ENCODE measurements around the gene ASCL5. TPM values are rescaled to one million over a fixed set of nuclear protein-coding genes. Genes with fewer than 3 reads are reported as not detected.

ASCL5 gene
- total RNA-seq, 1 donor from 2014 or later, result 0.29 TPM

DNA sequence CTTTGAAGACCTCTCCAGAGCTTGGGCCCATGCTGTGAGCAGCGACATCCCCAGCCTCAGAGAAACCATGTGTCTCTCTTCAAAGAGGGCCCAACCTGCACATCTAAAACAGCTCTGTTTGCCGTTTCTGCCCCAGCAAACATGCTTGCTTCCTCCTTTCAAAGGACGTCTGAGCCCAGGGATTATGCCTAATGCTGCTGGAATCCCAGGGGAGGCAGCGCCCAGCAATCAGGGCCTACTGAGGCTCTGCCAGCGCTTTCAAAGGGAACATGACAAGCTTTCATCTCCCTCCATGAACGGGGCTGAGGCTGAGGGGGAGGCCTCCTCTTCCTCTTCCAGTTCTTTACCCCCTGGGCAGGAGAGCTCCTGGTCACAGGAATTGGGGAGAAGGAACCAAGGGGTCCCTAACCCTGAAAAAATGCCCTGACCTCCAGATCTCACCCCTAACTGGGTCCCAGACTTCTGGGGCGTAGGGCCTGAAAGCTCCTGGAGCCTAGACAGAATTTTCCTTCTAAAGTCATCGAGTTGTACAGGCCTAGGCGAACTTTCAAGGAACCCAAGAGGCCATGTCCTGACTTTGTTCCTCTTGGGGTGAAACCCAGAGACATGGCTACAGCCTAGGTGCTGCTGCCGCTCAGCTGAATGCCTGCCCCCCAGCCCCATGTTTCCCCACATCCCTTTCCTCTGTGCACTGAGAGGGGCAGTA, 13.4 kb upstream of the ASCL5 start:
- H3K36me3 ChIP-seq, result peaks cover 59% of the 10 kb centered on the region
- H3K4me1 ChIP-seq, result no peaks in the 10 kb centered on the region
- no peaks in the 10 kb centered on the region for H3K9me3 ChIP-seq
- H3K27me3 ChIP-seq, result no peaks in the 10 kb centered on the region
- intact Hi-C loops (cut with DNase I), result no loop called here
- DNase-seq (peak; percentile 35), ATAC-seq (no peak)
- H3K4me3 ChIP-seq, result no peak overlapping the region
- no peak overlapping the region for H3K27ac ChIP-seq
- TF ChIP-seq, protein P1, sequence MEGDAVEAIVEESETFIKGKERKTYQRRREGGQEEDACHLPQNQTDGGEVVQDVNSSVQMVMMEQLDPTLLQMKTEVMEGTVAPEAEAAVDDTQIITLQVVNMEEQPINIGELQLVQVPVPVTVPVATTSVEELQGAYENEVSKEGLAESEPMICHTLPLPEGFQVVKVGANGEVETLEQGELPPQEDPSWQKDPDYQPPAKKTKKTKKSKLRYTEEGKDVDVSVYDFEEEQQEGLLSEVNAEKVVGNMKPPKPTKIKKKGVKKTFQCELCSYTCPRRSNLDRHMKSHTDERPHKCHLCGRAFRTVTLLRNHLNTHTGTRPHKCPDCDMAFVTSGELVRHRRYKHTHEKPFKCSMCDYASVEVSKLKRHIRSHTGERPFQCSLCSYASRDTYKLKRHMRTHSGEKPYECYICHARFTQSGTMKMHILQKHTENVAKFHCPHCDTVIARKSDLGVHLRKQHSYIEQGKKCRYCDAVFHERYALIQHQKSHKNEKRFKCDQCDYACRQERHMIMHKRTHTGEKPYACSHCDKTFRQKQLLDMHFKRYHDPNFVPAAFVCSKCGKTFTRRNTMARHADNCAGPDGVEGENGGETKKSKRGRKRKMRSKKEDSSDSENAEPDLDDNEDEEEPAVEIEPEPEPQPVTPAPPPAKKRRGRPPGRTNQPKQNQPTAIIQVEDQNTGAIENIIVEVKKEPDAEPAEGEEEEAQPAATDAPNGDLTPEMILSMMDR (IDR thresholded peaks at IDR 0.05), result no peak

DNA sequence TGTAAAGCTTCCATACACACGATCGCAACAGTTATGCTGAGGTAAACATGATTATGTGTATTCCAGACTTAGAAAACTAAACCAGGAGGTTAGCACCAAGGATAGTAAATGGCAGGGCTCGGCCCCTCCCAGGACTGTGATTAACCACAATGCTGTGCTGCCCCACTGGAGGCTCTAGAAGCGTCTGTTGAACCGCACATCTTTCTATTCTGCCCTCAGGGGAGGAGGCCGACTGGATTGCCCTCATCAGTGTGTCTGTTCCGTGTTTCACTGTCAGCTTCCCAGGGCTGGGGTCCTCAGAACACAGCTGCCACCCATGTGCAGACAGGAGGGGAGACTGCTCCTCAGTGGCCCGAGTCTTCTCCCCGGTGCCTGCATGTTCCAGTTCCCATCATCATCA, 12.8 kb upstream of the ASCL5 start:
- Histone ChIP-seq H3K36me3 (peaks cover 59% of the 10 kb centered on the region), H3K9me3 (no peaks in the 10 kb centered on the region), H3K4me1 (no peaks in the 10 kb centered on the region), H3K4me3 (no peak overlapping the region), H3K27ac (no peak overlapping the region), H3K27me3 (no peaks in the 10 kb centered on the region)
- DNase-seq, result no peak
- intact Hi-C loops (cut with DNase I), result no loop called here
- TF ChIP-seq, protein P1 (IDR thresholded peaks at IDR 0.05), result no peak
- ATAC-seq, result no peak

DNA sequence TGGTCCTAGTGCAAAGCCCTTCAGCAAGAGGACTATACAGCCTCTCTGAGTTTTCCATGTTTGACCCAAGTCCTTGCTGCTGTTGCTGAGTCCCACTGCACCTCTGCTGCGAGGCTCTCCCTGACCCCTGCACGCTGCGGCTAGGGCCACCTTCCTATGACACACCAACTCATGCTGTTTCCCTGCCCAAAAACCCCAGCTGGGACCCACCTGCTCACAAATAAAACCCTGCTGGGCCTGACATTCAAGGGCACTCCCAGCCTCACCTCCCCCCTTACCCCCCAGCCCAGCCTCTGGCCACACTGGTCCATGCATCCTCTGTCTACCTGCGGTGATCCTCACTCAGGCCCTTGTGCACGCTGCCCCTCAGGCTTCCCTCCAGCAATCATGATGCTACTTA, 12.3 kb upstream of the ASCL5 start:
- no peak for ATAC-seq
- Histone ChIP-seq H3K9me3 (no peaks in the 10 kb centered on the region), H3K36me3 (peaks cover 56% of the 10 kb centered on the region), H3K4me1 (no peaks in the 10 kb centered on the region), H3K27me3 (no peaks in the 10 kb centered on the region), H3K27ac (no peak overlapping the region), H3K4me3 (no peak overlapping the region)
- TF ChIP-seq, protein P1 (IDR thresholded peaks at IDR 0.05), result no peak
- intact Hi-C loops (cut with DNase I), result no loop called here
- DNase-seq, result peak; percentile 46

DNA sequence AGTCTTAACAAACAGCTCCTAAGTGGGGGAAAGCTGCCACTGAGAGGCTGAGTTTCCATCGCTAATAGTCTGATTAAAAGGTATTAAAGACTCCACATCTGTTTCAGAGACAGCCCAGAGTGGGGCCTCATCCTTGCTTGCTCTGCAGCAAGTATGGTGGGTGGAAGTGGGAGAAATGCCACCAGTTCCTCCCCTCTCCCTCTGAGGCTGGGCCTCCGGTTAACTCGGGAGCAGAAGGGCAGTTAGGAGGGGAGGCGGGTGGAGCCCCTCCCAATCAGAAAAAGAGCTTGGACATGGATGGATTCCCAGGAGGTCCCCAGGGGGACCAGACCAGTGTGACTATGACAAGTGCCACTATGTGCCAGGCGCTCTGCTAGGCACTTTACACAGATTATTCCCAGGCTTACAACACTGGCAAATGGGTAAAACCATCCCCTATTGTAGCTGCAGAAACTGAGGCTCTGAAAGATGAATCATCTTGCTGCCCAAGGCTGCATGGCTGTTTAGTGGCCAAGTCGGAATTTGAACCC, 11.4 kb upstream of the ASCL5 start:
- no peak overlapping the region for H3K4me3 ChIP-seq
- peaks cover 47% of the 10 kb centered on the region for H3K36me3 ChIP-seq
- TF ChIP-seq, protein P1 (IDR thresholded peaks at IDR 0.05), result no peak
- peak; percentile 16 for DNase-seq
- H3K9me3 ChIP-seq, result no peaks in the 10 kb centered on the region
- H3K27me3 ChIP-seq, result no peaks in the 10 kb centered on the region
- no peaks in the 10 kb centered on the region for H3K4me1 ChIP-seq
- intact Hi-C loops (cut with DNase I), result no loop called here
- H3K27ac ChIP-seq, result no peak overlapping the region
- ATAC-seq, result no peak

DNA sequence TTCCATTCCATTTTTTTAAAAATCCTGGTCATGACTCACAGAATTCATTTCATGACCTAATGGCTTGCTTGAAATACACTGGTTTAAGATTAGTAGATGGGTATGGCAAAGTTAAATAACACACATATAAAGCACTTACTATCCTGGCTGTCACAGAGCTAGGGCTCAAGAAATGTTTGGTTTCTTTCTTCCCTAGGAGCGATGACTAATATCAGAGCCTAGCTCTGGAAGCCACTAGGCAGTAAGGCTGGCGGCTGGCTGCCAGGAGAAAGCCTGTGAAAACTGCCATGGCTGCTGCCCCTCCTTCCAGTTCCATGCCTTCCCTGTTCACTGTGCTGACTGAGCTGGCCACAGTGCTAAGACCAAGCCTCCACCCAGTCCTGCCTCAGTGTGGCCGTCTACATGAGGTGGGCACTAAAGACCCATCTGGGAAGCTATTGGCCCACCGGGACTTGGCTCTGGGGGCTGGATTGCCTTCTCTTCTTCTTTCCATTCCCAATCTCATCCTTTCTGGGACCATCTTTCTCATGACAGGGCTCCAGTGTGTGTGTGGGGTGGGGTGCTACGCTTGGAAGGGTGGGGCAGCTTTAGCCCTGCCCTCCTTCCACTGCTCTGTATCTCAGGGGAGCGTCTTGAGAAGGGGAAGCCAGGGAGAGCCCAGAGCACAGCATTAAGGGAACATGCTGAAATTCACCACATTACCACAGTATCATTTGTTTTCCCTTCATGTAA, 10.8 kb upstream of the ASCL5 start:
- DNase-seq (no peak), ATAC-seq (no peak)
- Histone ChIP-seq H3K36me3 (peaks cover 40% of the 10 kb centered on the region), H3K27ac (no peak overlapping the region), H3K4me3 (no peak overlapping the region), H3K27me3 (no peaks in the 10 kb centered on the region), H3K9me3 (no peaks in the 10 kb centered on the region), H3K4me1 (no peaks in the 10 kb centered on the region)
- TF ChIP-seq, protein P1 (IDR thresholded peaks at IDR 0.05), result no peak
- intact Hi-C loops (cut with DNase I), result no loop called here

Measured in upper lobe of right lung (tissue), 1 donor.